Prostate gland (tissue), 2 donors: ENCODE data around the gene ZNF385D.

Source experiments
- POLR2A ChIP-seq: fragments of 450-650 bp; IDR thresholded peaks from one replicate; pipeline ENCODE4 v1.6.1; 2016; ENCODE audit warnings: antibody characterized with exemption, mild to moderate bottlenecking
- TF ChIP-seq, protein P1 (sequence below), 4 experiments: fragments of 200-600 bp in 2 of 4; fragments of 450-650 bp in 2 of 4; sonication (generic) in 2 of 4; IDR thresholded peaks; 1 replicate in 3 of 4; 2 replicates in 1 of 4; pipeline ENCODE4 v1.5.1; 2016 to 2019; ENCODE audit warnings: antibody characterized with exemption in 4 of 4, mild to moderate bottlenecking in 2 of 4, moderate library complexity in 2 of 4

DNA sequence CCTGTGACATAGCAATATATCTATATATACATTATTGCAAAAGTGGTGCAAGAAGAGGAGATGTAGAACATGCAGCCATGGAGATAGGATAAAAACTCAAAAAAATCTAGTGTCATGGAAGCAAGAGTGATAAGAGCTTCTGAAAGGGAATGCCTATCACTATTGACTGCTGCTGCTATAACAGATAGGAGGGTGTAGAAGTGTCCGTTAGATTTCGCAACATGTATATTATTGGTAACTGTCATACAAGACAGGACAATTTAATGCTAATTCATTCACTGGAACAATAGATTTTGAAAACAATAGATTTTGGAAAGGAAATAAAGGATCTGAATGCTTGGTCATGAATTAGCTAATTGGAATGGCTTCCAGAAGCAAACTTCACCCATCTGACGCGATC, 224.5 kb downstream of the ZNF385D start:
- TF ChIP-seq, protein P1, sequence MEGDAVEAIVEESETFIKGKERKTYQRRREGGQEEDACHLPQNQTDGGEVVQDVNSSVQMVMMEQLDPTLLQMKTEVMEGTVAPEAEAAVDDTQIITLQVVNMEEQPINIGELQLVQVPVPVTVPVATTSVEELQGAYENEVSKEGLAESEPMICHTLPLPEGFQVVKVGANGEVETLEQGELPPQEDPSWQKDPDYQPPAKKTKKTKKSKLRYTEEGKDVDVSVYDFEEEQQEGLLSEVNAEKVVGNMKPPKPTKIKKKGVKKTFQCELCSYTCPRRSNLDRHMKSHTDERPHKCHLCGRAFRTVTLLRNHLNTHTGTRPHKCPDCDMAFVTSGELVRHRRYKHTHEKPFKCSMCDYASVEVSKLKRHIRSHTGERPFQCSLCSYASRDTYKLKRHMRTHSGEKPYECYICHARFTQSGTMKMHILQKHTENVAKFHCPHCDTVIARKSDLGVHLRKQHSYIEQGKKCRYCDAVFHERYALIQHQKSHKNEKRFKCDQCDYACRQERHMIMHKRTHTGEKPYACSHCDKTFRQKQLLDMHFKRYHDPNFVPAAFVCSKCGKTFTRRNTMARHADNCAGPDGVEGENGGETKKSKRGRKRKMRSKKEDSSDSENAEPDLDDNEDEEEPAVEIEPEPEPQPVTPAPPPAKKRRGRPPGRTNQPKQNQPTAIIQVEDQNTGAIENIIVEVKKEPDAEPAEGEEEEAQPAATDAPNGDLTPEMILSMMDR (IDR thresholded peaks at IDR 0.05): no peak
- no peak for TF ChIP-seq POLR2A
